ENCODE measurements around the gene ARAP1. TPM values are rescaled to one million over a fixed set of nuclear protein-coding genes. Genes with fewer than 3 reads are reported as not detected.

Gene ARAP1
- total RNA-seq, 1 donor from 2014 or later: 81.5 TPM

DNA sequence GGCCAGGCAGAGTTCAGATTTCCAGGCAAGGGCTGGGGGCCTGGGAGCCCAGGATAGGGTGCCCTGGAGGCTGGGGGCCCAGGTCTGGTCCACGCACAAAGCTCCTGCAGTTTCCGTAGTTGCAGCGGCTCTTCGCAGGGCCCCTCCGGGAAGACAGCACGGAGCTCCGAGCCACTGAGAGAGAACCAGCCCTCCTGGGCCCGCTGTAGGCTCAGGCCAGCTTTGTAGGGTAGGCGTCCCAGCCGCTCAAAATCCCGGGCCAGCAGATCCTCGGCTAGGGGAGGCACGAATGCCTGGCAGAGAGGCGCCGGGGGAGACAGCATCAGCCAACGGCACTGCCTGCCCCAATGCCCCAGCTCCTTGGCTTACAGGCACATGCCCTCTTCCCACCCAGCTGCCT, 54.4 kb downstream of the ARAP1 start:
- intact Hi-C loops (cut with micrococcal nuclease): no loop called here
- Mint-ChIP-seq H3K27ac (no peak overlapping the region), H3K36me3 (ENCODE audit: low read depth) (peaks cover 53% of the 10 kb centered on the region)

DNA sequence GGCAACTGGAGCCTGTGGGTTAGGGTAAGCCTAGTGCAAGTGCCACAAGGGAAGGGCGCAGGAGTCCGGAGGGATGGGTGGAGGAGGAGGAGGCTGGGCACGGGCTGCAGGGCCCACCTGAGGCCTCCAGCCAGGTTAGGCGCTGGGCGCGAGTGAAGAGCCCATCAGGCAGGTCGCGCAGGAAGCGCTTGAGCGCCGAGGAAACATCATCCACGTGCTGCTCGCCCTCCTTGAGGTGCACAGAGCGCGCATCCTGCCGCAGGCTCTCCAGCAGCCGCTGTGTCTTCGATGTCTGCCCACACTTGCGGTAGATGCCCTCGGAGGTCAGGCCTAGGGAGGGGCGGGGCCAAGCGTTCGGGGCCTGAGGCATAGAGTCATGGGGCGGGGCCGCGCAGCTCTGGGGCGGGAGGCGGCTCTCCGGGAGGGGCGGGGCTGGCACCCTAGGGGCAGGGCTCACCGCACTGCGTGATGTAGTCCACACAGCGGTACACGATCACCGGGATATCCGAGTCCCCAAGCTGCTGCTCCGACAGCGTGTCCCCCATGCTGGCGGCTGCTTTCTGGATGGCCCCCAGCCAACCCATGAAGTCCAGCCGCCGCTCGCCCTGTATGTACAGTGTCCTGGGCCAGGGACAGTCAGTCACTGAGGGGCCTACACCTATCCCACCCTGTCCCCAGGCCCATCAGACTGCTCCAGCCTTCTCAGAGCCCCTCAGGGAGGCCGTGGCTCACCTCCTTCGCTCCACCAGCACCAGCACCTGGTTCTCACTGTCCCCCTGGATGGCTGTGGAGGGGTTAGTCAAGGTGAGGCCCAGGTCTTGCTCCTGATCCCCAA, 55.1 kb downstream of the ARAP1 start:
- no peak overlapping the region for H3K4me3 Mint-ChIP-seq
- no peaks in the 10 kb centered on the region for H3K27me3 Mint-ChIP-seq
- H3K36me3 Mint-ChIP-seq (ENCODE audit: low read depth): peaks cover 52% of the 10 kb centered on the region
- H3K9me3 Mint-ChIP-seq: no peaks in the 10 kb centered on the region
- DNase-seq: no peak
- no peaks in the 10 kb centered on the region for H3K4me1 Mint-ChIP-seq
- no peak overlapping the region for H3K27ac Mint-ChIP-seq
- intact Hi-C loops (cut with micrococcal nuclease): no loop called here

More for the DNA sequence above, 54.4 kb downstream of the ARAP1 start:
- Mint-ChIP-seq H3K9me3 (no peaks in the 10 kb centered on the region), H3K4me3 (no peak overlapping the region), H3K4me1 (no peaks in the 10 kb centered on the region), H3K27me3 (no peaks in the 10 kb centered on the region)
- DNase-seq: no peak

DNA sequence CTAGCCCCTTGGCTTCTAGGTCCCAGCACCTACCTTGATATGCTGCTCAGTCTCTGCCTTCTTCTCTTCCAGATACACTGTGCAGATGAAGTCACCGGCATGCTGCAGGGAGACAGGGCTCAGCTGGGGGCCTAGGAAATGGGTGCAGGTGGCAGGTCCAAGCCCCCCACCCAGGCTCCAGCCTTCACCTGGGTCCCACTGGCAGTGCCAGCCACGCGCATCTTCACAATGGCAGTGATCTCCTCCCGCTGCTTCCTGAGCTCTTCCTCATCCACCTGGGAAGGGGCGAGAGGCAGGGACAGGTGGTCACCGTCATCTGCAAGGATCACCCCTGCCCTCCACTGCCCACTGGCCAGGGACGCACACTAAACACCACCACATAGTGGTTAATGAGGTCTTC, 56.9 kb downstream of the ARAP1 start:
- peaks cover 45% of the 10 kb centered on the region for H3K36me3 Mint-ChIP-seq (ENCODE audit: low read depth)
- no peaks in the 10 kb centered on the region for H3K9me3 Mint-ChIP-seq
- DNase-seq: no peak

DNA sequence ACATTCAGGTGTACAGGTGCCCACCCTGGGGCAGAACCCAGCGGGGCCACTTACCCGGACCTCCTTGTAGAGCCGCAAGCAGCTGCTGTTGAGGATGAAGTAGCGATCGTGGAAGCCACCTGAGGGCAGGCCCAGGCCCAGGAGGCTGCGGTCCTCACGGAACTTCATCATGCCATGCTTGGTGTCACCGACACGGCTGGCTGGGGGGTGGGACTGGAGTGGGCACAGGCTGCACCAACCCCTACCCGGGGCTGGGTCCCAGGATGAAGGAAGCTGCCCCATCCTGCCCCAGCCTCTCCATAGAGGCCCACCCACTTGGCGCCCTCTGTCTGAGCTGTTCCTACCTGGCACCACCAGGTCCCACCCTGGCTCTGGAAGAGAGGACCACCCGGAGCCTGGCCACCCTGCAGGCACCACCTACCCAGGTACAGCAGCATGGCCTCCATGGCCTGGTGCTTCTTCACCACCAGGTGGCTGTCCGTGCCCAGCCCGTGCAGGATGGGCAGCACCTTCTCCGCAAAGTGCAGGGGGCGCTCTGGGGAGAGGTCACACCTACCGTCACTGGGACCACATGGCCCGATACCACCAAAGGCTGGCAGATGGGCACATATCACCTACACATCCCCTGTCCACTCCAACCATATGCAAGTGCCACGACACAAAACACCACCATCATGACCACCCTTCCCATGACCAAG, 58.8 kb downstream of the ARAP1 start:
- H3K27me3 Mint-ChIP-seq: no peaks in the 10 kb centered on the region
- H3K4me3 Mint-ChIP-seq: no peak overlapping the region
- peaks cover 8% of the 10 kb centered on the region for H3K4me1 Mint-ChIP-seq
- intact Hi-C loops (cut with micrococcal nuclease): no loop called here
- no peaks in the 10 kb centered on the region for H3K9me3 Mint-ChIP-seq
- H3K27ac Mint-ChIP-seq: no peak overlapping the region
- peaks cover 39% of the 10 kb centered on the region for H3K36me3 Mint-ChIP-seq (ENCODE audit: low read depth)
- DNase-seq: no peak

More for the DNA sequence above, 56.9 kb downstream of the ARAP1 start:
- H3K27ac Mint-ChIP-seq: no peak overlapping the region
- H3K4me1 Mint-ChIP-seq: no peaks in the 10 kb centered on the region
- intact Hi-C loops (cut with micrococcal nuclease): no loop called here
- no peak overlapping the region for H3K4me3 Mint-ChIP-seq
- H3K27me3 Mint-ChIP-seq: no peaks in the 10 kb centered on the region

DNA sequence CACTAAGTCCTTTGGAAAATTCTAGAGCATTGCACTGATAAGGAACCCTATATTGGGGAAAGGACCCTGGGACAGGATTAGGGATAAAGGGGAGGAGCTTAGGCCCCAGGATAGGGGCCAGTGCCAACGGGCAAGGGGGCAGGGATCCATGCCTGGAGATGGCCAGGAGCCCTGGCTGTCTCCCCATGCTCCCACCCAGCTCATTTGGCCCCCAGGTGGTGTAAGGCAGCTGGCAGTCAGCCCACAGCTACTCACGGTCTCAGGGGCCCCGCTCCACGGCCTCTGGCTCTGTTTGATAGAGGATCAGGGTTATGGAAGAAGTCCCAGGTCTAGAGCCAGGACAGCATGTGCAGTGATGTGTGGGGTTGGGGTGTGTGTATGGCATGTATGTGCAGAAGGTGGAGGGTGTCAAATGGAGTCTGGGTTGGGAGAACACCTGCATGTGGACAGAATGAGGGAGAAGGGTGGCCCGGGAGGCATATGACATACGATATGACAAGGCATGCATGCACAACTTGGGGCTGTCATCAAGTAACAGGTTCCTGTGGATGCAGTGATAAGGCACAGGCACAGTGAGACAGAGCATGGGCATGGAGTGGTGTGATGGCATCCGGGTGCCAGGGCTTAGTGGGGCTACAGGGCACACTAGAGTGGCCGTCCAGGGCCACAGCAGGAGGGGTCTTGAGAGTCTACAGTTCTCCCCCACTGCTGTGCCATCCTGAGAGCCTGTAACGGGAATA, 59.5 kb downstream of the ARAP1 start:
- no peak overlapping the region for H3K4me3 Mint-ChIP-seq
- H3K27ac Mint-ChIP-seq: no peak overlapping the region
- H3K9me3 Mint-ChIP-seq: no peaks in the 10 kb centered on the region
- H3K36me3 Mint-ChIP-seq (ENCODE audit: low read depth): peaks cover 44% of the 10 kb centered on the region
- peaks cover 13% of the 10 kb centered on the region for H3K4me1 Mint-ChIP-seq
- DNase-seq: no peak
- H3K27me3 Mint-ChIP-seq: no peaks in the 10 kb centered on the region
- intact Hi-C loops (cut with micrococcal nuclease): no loop called here

DNA sequence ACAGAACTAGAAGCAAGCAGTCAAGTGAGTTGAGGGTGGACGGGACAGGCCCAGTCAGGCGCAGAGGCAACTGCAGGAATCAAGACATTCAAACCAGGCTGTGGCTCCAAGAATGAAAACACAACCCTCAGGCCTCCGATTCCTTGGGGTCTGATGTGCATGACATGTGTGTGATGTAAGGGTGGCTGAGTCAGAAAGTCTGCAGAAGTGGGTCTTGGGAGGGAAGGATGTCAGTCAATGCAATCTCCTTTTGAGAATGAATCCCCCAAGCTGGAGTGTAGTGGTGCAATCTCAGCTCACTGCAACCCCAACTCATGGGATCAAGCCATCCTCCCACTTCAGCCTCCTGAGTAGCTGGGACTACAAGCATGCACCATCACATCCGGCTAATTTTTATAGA, 62.0 kb downstream of the ARAP1 start:
- H3K36me3 Mint-ChIP-seq (ENCODE audit: low read depth): peaks cover 52% of the 10 kb centered on the region
- H3K4me1 Mint-ChIP-seq: peaks cover 33% of the 10 kb centered on the region
- no peak overlapping the region for H3K27ac Mint-ChIP-seq
- no peak for DNase-seq
- H3K27me3 Mint-ChIP-seq: no peaks in the 10 kb centered on the region
- no peaks in the 10 kb centered on the region for H3K9me3 Mint-ChIP-seq
- intact Hi-C loops (cut with micrococcal nuclease): no loop called here
- H3K4me3 Mint-ChIP-seq: no peak overlapping the region

DNA sequence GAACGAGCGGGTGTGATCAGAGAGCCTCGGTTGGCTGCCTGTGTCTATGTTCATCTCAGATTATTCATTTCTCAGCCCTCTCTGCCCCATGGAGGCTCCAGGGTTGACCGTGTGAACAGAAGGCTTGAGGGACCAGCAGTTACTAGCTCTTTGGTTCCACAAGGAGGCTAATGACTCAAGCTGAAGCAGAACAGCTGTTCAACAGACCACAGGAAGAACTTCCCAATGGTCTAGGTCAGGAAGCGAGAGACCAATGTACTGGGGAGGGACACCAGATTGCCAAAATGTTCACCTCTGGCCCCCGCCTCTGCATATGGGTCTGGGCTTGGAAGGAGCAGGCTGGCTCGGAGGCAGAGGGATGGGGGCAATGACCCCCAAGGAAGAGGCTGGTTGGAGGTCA, 63.3 kb downstream of the ARAP1 start:
- no peaks in the 10 kb centered on the region for H3K27me3 Mint-ChIP-seq
- intact Hi-C loops (cut with micrococcal nuclease): no loop called here
- DNase-seq: no peak
- no peak overlapping the region for H3K4me3 Mint-ChIP-seq
- H3K9me3 Mint-ChIP-seq: no peaks in the 10 kb centered on the region
- H3K4me1 Mint-ChIP-seq: peaks cover 39% of the 10 kb centered on the region
- no peak overlapping the region for H3K27ac Mint-ChIP-seq
- H3K36me3 Mint-ChIP-seq (ENCODE audit: low read depth): peaks cover 43% of the 10 kb centered on the region

DNA sequence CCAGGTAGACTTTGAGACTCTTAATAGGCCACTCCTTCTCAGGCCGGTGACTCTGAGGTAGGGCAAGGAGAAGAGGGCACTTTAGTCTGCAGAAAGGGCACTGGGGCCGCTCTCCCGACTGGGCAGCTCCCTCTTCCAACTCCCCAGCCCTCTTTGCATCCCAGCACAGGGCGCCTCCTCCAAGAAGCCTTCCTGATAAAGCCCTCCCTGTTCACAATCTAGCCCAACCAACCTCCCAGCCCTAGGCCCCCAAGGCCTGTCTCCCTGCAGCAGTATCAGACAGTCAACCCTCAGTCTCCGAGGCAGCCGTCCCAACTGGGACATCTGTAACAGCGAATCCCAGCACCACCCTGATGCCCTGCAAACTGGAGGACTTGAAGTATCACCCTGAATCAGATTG, 63.7 kb downstream of the ARAP1 start:
- Mint-ChIP-seq H3K27me3 (no peaks in the 10 kb centered on the region), H3K4me3 (no peak overlapping the region), H3K27ac (no peak overlapping the region), H3K9me3 (no peaks in the 10 kb centered on the region), H3K4me1 (peaks cover 43% of the 10 kb centered on the region), H3K36me3 (ENCODE audit: low read depth) (peaks cover 42% of the 10 kb centered on the region)
- intact Hi-C loops (cut with micrococcal nuclease): no loop called here
- no peak for DNase-seq

DNA sequence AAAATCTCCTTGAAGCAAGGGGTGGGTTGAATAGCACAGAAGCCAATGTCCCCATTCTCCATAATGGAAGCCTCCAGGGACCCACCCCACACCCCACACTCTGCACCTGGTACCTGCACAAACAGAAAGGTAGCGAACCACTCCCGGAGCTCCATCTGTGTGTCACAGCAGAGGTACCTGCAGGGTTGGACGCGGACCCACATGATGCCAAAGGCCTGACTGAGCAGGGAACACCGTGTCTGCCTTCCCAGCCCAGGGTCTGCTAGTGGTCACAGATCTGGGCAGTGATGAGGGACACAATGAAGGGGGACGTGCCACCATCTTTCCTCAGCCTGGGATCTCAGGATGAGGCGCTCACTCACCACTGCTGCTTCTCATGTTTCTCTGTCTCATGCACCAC, 64.9 kb downstream of the ARAP1 start:
- H3K4me3 Mint-ChIP-seq: no peak overlapping the region
- no peaks in the 10 kb centered on the region for H3K9me3 Mint-ChIP-seq
- no peak for DNase-seq
- H3K27me3 Mint-ChIP-seq: no peaks in the 10 kb centered on the region
- intact Hi-C loops (cut with micrococcal nuclease): no loop called here
- H3K27ac Mint-ChIP-seq: no peak overlapping the region
- peaks cover 43% of the 10 kb centered on the region for H3K4me1 Mint-ChIP-seq
- H3K36me3 Mint-ChIP-seq (ENCODE audit: low read depth): peaks cover 39% of the 10 kb centered on the region

DNA sequence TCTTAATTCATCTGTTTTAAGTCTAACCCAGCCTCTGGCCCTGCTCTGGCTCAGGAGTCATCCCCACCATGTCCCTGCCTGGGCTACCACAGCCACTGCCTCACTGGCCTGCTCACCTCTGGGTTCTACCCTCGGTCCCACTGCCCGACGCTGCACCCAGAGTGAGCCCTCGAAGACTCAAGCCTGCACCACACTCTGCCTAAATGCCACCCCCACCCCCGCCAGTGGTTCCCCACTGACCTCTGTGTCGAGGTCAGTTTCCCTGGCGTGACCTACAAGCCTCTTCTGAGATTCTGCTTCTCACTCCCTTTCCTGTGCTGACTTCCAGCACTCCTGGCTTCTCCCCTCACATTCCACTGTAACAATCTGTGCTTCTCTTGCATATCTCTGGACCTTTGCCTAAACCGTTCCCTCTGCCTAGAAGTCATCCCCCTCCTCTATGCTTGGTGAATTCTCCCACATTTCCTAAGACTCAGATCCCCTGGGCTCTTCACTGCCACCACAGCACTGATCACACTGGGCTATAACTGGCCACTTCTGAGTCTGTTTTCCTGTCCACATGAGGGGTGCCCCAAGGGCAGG, 65.5 kb downstream of the ARAP1 start:
- Mint-ChIP-seq H3K36me3 (ENCODE audit: low read depth) (peaks cover 39% of the 10 kb centered on the region), H3K9me3 (no peaks in the 10 kb centered on the region), H3K4me1 (peaks cover 46% of the 10 kb centered on the region), H3K27me3 (no peaks in the 10 kb centered on the region), H3K4me3 (peak overlapping the region; percentile 34), H3K27ac (peak overlapping the region; percentile 74)
- intact Hi-C loops (cut with micrococcal nuclease): no loop called here
- DNase-seq: no peak

DNA sequence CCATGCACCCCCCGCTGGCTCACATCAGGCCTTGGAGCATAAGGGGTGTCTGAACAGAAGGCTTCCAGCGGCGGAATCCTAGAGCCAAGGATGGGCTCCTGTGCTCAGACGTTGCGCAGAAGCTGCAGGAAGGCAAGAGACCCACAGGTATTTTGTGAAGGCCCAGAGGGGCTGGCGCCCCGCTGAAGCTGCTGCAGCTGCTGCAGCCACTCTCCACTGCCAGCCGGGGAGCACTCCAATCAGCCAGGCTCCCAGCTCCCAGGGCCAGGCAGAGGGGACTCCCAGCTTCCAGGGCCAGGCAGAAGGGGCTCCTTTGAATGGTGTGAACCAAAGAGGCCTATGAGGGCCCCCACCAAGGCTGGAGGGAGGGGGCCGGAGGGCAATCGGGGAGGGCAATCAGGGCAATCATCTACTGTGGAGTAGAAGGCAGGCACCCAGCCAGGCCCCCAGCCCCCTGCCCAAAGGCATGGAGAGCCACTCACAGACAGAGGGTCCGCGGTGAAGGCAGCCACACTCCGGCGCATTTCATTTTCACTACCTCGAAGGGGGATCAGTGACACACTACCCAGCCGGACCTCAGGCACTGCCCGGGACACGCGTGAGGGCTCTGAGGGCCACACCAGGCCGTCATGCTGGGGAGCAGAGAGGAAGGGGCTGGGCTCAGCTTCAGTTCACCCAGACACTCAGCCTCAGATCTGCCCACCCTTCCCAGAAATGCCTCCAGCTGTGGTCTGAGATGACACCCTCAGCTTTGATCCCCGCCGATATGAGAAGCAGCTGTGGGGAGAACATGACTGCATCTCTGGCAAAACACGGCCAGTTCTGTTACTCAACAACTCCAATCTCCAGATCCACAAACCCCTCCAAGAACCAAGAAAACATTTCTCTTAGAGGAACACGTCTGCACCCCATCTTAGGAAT, 66.4 kb downstream of the ARAP1 start:
- peaks cover 50% of the 10 kb centered on the region for H3K4me1 Mint-ChIP-seq
- intact Hi-C loops (cut with micrococcal nuclease): no loop called here
- peaks cover 36% of the 10 kb centered on the region for H3K36me3 Mint-ChIP-seq (ENCODE audit: low read depth)
- no peaks in the 10 kb centered on the region for H3K9me3 Mint-ChIP-seq
- peak overlapping the region; percentile 74 for H3K27ac Mint-ChIP-seq
- H3K4me3 Mint-ChIP-seq: peak overlapping the region; percentile 34
- H3K27me3 Mint-ChIP-seq: no peaks in the 10 kb centered on the region
- peak; percentile 79 for DNase-seq

DNA sequence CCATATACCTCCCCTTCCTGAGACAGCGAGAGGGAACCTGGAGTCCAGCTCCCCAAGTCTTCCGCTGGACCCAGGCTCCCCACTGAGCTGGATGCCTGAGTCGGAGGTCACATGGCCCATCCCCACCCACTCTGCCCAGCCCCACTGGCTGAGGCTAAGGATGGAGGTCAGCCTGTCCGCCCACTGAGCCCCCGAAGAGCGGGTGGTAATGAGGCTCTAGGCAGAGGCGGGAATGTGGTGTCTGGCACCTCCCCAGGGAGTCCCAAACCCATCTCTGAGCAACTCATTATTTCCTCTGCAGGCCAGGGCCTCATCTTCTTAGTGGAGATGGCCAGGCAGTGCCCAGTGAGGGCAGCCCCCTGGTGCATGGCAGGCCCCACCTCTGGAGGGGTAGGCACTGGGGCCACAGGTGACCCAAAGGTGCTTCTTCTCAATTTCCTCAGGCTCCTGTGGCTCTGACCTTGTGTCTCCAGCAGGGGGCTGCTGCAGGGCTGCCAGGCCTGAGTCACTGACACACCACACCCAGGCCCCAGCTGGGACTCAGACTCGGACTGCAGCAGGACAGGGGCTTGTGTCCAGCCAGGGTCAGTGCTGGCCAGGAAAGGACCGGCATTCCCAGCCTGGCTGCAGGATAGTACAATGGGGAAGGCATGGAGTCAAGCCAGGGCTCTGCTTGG, 67.8 kb downstream of the ARAP1 start:
- peaks cover 31% of the 10 kb centered on the region for H3K36me3 Mint-ChIP-seq (ENCODE audit: low read depth)
- no peaks in the 10 kb centered on the region for H3K9me3 Mint-ChIP-seq
- H3K4me1 Mint-ChIP-seq: peaks cover 47% of the 10 kb centered on the region
- peak overlapping the region; percentile 58 for H3K27ac Mint-ChIP-seq
- intact Hi-C loops (cut with micrococcal nuclease): loop anchor here (5.0 kb wide), 1 partner anchor 212 kb away; no protein-coding TSS in a partner anchor
- H3K4me3 Mint-ChIP-seq: no peak overlapping the region
- peak; percentile 84 for DNase-seq
- H3K27me3 Mint-ChIP-seq: peaks cover under 1% of the 10 kb centered on the region
